ENCODE results near the gene DICER1. TPM values are rescaled to one million over a fixed set of nuclear protein-coding genes. Genes with fewer than 3 reads are reported as not detected.

DICER1 gene
- polyA plus RNA-seq, 1 donor from 2014 or later = 93.8 TPM

DNA sequence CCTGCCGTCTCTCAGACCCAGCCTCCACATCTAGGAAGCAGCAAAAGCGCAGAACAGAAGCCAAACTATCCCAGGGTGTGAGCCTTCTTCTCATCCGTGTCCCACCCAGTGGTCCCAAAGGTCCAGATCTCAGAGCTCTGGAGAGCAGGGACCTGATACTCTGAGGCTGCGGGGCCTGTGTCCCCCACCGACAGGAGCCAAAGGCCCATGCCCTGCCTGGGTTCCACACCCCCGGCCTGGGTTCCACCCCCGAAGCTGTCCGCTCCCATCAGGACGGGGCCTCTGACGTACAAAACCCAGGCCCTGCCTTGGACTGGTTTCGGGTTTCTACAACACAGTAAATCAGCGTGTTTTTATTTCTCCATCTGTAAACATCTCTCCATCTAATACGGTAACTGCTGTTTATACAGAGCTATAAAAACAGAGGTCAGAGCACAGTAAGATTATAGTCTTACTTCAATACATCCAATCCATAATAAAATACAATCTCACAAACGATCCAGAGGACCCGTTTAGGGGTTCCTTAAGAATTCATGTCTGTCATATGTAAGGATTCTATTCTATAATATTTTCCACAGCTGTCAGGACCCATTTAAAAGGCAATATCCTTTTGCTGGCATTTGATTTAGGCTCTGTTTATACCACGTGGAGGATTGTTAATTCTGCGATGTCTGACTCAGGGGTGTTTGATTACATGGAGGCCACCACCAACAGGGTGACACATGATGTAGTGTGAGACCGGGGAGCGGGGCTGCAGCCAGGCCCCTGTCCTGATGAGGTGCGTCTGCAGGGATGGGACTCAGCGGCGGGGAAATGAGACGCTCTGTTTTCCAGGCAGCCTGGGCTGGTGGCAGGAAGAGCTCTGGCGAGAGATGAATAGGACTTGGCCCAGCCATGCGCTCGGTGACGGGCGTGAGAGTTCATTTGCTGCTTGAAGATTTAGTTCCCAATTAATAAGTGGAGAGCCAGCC is 110.3 kb downstream of the DICER1 start:
- H2AFZ ChIP-seq (ENCODE audit: low read depth, low read length) = no peak overlapping the region

DNA sequence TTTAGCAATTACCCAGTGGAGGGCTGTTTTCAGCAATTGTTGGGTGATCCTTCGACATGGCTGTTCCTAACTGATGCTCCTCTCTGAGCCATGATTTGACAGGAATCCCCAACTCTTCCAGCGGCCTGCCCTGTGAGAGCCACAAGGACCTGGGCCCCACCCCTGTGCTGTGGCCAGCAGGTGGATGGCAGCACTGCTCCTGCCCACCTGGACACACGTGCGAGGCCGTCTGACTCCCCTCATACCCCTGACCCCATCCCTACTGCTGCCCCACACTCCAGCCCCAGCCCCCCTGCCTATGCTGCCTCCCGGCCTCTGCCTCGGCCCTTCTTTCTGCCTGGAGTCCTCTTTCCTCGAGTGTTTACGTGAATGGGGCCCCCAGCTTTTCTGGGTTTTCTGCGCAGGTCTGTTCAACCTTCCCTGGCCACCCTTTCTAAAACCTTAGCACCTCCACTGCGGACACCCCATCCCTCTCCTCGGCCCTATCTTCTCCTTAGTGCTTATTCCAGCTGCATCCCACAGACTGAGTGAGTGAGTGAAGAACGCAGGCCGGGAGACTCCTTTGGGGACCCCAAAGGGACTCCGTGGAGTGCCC is 111.4 kb downstream of the DICER1 start:
- Histone ChIP-seq H3F3A (ENCODE audit: insufficient read depth, low read length, poor library complexity, severe bottlenecking) (no peaks in the 10 kb centered on the region), H3K9ac (ENCODE audit: low read length) (no peak overlapping the region), H4K20me1 (ENCODE audit: insufficient read depth) (no peaks in the 10 kb centered on the region), H3K4me2 (ENCODE audit: low read length) (no peak overlapping the region), H3K27ac (ENCODE audit: low read length) (no peak overlapping the region), H2AFZ (ENCODE audit: low read depth, low read length) (no peak overlapping the region), H3K9me2 (ENCODE audit: insufficient read depth, low read length) (no peaks in the 10 kb centered on the region), H3K79me2 (replicated peaks; ENCODE audit: insufficient read depth, low read length) (no peaks in the 10 kb centered on the region), H3K4me3 (ENCODE audit: low read length) (no peak overlapping the region), H3K9me3 (ENCODE audit: low read length) (no peaks in the 10 kb centered on the region), H3K27me3 (ENCODE audit: insufficient read depth, low read depth, low read length) (no peaks in the 10 kb centered on the region), H3K36me3 (ENCODE audit: insufficient read depth, low read length) (no peaks in the 10 kb centered on the region)
- TF ChIP-seq, protein P1, sequence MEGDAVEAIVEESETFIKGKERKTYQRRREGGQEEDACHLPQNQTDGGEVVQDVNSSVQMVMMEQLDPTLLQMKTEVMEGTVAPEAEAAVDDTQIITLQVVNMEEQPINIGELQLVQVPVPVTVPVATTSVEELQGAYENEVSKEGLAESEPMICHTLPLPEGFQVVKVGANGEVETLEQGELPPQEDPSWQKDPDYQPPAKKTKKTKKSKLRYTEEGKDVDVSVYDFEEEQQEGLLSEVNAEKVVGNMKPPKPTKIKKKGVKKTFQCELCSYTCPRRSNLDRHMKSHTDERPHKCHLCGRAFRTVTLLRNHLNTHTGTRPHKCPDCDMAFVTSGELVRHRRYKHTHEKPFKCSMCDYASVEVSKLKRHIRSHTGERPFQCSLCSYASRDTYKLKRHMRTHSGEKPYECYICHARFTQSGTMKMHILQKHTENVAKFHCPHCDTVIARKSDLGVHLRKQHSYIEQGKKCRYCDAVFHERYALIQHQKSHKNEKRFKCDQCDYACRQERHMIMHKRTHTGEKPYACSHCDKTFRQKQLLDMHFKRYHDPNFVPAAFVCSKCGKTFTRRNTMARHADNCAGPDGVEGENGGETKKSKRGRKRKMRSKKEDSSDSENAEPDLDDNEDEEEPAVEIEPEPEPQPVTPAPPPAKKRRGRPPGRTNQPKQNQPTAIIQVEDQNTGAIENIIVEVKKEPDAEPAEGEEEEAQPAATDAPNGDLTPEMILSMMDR (IDR thresholded peaks at IDR 0.05; ENCODE audit: poor library complexity, severe bottlenecking) = no peak
- TF ChIP-seq POLR2AphosphoS5 (IDR thresholded peaks at IDR 0.05) = no peak
- no peak for TF ChIP-seq MXI1 (conservative IDR thresholded peaks at IDR 0.05; ENCODE audit: poor library complexity, severe bottlenecking)
- TF ChIP-seq RAD21 (conservative IDR thresholded peaks at IDR 0.05) = no peak
- TF ChIP-seq EP300 (conservative IDR thresholded peaks at IDR 0.05; ENCODE audit: poor library complexity, severe bottlenecking) = no peak

More for the DNA sequence above, 110.3 kb downstream of the DICER1 start:
- TF ChIP-seq MXI1 (conservative IDR thresholded peaks at IDR 0.05; ENCODE audit: poor library complexity, severe bottlenecking) (no peak), SMC3 (conservative IDR thresholded peaks at IDR 0.05; ENCODE audit: poor library complexity) (no peak), POLR2AphosphoS5 (IDR thresholded peaks at IDR 0.05) (no peak), TAF1 (IDR thresholded peaks at IDR 0.05; ENCODE audit: low read depth) (no peak), REST (IDR thresholded peaks at IDR 0.05; ENCODE audit: borderline replicate concordance) (no peak), RAD21 (conservative IDR thresholded peaks at IDR 0.05) (no peak), EZH2 (IDR thresholded peaks at IDR 0.05; ENCODE audit: borderline replicate concordance, insufficient read depth, low read length, poor library complexity, severe bottlenecking) (no peak)
- TF ChIP-seq, protein P1 (IDR thresholded peaks at IDR 0.05; ENCODE audit: poor library complexity, severe bottlenecking) = no peak
- Histone ChIP-seq H3K4me3 (ENCODE audit: low read length) (no peak overlapping the region), H3K4me2 (ENCODE audit: low read length) (no peak overlapping the region), H3K27me3 (ENCODE audit: insufficient read depth, low read depth, low read length) (no peaks in the 10 kb centered on the region), H3K79me2 (replicated peaks; ENCODE audit: insufficient read depth, low read length) (no peaks in the 10 kb centered on the region), H3K9me3 (ENCODE audit: low read length) (no peaks in the 10 kb centered on the region), H3K27ac (ENCODE audit: low read length) (no peak overlapping the region), H4K20me1 (ENCODE audit: insufficient read depth) (no peaks in the 10 kb centered on the region), H3F3A (ENCODE audit: insufficient read depth, low read length, poor library complexity, severe bottlenecking) (no peaks in the 10 kb centered on the region), H3K9ac (ENCODE audit: low read length) (no peak overlapping the region), H3K9me2 (ENCODE audit: insufficient read depth, low read length) (no peaks in the 10 kb centered on the region), H3K36me3 (ENCODE audit: insufficient read depth, low read length) (no peaks in the 10 kb centered on the region)

Data from neural cell (in vitro differentiated cells).